Ascending aorta (tissue), 2 donors: ENCODE results near the gene ANKRD13A. TPM values are rescaled to one million over a fixed set of nuclear protein-coding genes. Genes with fewer than 3 reads are reported as not detected.
A peak's percentile ranks its signal among the peaks of the same experiment; 100 is the strongest.
"Not testable (repeated sequence)": the region's sequence is repeated elsewhere in the genome, so short reads cannot be mapped to it uniquely, and the experiment has no call there.

Experiments used
- DNase-seq, 2 donors: peaks; one replicate each; pipeline ENCODE4 v3.0.0-alpha.2; 2019; ENCODE audit warnings: low spot score in 2 of 2
- H3K27ac ChIP-seq, 2 donors: fragments of 200-600 bp; sonication (generic); one replicate each; pipeline ENCODE4 v1.5.1; 2016 to 2017; ENCODE audit warnings: mild to moderate bottlenecking in 1 of 2
- H3K27me3 ChIP-seq: fragments of 200-600 bp; sonication (generic); one replicate; pipeline ENCODE4 v1.5.1; 2017
- H3K36me3 ChIP-seq, 2 donors: fragments of 200-600 bp; sonication (generic); one replicate each; pipeline ENCODE4 v1.5.1; 2016
- H3K4me1 ChIP-seq, 2 donors: fragments of 200-600 bp; sonication (generic); one replicate each; pipeline ENCODE4 v1.5.1; 2016 to 2017; ENCODE audit warnings: mild to moderate bottlenecking in 1 of 2
- H3K4me3 ChIP-seq, 2 donors: fragments of 200-600 bp; sonication (generic); one replicate each; pipeline ENCODE4 v1.5.1; 2016 to 2017; ENCODE audit warnings: mild to moderate bottlenecking in 1 of 2
- H3K9me3 ChIP-seq, 2 donors: fragments of 200-600 bp; sonication (generic); one replicate each; pipeline ENCODE4 v1.5.1; 2016
- intact Hi-C: fragments of 100-400 bp; cut with DNase I; formaldehyde crosslinking; loops from one replicate; pipeline ENCODE4 v1.15.1; 2023
- total RNA-seq: library from RNA; depleted of rRNA; stranded (reverse); fragments of >200 nt; gene quantifications from one replicate; pipeline ENCODE4 v1.1.0, GENCODE V29; 2016
- TF ChIP-seq, protein P1 (sequence below), 3 experiments: fragments of 200-600 bp in 2 of 3; fragments of 450-650 bp in 1 of 3; sonication (generic) in 2 of 3; IDR thresholded peaks; one replicate each; pipeline ENCODE4 v1.5.1; 2016 to 2019; ENCODE audit warnings: antibody characterized with exemption in 3 of 3, mild to moderate bottlenecking in 1 of 3, moderate library complexity in 1 of 3

The ANKRD13A gene
- total RNA-seq, 1 donor from 2014 or later = 199 TPM

DNA sequence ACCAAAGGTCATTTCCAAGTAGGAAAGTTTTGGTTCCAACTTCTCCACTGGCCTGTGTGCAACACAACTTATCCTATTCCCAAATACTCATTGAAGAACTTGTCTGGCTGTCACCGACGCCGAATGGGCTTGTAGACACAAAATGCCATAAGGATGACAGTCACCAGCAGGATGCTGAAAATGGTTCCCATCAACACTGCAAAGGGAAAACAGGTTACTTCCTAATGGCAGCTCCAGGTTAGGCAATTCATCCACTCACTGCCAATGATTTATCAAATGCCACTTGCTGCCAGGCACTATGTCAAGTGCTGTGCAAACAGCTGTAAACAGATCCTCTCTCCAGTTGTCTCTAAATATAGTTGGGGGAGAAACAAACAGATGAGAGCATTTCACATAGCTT is 43.0 kb downstream of the ANKRD13A start:
- H3K4me3 ChIP-seq = no peak overlapping the region
- intact Hi-C loops = loop anchor here (5.0 kb wide), 1 partner anchor 1555 kb away; the partner anchor contains the start of gene ATXN2
- TF ChIP-seq, protein P1, sequence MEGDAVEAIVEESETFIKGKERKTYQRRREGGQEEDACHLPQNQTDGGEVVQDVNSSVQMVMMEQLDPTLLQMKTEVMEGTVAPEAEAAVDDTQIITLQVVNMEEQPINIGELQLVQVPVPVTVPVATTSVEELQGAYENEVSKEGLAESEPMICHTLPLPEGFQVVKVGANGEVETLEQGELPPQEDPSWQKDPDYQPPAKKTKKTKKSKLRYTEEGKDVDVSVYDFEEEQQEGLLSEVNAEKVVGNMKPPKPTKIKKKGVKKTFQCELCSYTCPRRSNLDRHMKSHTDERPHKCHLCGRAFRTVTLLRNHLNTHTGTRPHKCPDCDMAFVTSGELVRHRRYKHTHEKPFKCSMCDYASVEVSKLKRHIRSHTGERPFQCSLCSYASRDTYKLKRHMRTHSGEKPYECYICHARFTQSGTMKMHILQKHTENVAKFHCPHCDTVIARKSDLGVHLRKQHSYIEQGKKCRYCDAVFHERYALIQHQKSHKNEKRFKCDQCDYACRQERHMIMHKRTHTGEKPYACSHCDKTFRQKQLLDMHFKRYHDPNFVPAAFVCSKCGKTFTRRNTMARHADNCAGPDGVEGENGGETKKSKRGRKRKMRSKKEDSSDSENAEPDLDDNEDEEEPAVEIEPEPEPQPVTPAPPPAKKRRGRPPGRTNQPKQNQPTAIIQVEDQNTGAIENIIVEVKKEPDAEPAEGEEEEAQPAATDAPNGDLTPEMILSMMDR (IDR thresholded peaks at IDR 0.05) = no peak
- H3K4me1 ChIP-seq = peaks cover 6 to 20% of the 10 kb centered on the region in 2 donors
- H3K27ac ChIP-seq = peak overlapping the region in 1 of 2 donors; percentile 41
- no peaks in the 10 kb centered on the region for H3K9me3 ChIP-seq
- no peak for DNase-seq
- no peaks in the 10 kb centered on the region for H3K27me3 ChIP-seq
- peaks cover 0 to 21% of the 10 kb centered on the region in 2 donors for H3K36me3 ChIP-seq

DNA sequence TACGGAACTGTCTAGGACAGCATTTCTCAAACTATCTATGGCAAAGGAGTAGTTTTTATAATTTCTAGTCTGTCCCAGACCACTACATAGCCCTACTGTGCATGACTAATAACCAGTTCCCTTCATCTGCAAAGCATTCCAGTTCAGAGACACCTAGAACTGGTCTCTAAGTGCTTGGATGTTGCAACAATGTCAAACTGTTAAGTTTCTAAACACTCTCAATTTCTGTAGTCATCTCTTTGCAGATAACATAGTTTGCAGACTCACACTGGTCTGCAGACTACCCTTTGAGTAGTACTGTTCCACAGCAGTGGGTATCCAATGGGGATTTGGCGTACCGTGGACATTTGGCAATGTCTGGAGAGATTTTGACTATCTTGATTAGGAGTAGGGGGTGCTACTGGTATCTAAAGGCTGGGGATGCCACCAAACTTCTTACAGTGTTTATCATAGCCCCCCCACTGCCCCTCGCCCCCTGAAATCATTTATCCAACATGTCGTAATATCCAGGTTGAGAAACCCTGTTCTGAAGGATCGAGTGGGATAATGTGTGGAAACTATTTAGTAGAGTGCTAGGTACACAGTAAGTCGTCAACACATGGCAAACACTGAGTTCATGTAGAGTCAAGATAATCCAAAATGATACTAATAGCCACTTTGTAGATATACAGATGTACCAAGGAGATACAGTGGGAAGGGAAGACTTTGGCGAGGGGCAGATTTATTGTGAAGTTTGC is 47.4 kb downstream of the ANKRD13A start:
- Histone ChIP-seq H3K36me3 (peaks cover 0 to 9% of the 10 kb centered on the region in 2 donors), H3K9me3 (no peaks in the 10 kb centered on the region), H3K4me3 (peak overlapping the region in 1 of 2 donors; percentile 99), H3K27ac (no peak overlapping the region), H3K27me3 (no peaks in the 10 kb centered on the region), H3K4me1 (peaks cover 0 to 16% of the 10 kb centered on the region in 2 donors)
- DNase-seq = no peak
- intact Hi-C loops = no loop called here
- TF ChIP-seq, protein P1 (IDR thresholded peaks at IDR 0.05) = no peak

DNA sequence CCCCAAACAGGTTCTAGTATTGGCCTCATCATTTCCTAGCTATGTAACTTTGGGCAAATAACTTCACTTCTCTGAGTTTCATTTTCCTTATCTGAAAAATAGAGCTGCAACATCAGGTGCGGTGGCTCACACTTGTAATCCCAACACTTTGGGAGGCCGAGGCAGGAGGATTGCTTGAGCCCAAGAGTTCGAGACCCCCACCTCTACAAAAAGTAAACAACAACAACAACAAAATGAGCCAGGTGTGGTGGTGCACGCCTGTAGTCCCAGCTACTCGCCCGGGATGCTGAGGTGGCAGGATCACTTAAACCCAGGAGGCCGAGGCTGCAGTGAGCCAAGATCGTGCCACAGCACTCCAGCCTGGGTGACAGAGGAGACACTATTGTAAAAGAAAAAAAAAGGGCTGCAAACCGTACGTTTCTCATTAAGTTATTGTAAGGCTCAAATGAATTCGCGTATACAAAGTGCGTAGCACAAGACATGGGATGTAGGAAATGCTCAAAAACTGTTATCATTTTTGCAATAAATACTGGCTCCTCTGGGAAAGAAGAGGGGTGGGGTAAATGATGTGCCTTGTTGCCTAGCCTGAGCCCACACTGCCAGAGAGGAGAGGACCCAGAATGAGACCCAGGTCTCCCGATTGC is 48.2 kb downstream of the ANKRD13A start:
- intact Hi-C loops = no loop called here
- DNase-seq = no peak
- no peaks in the 10 kb centered on the region for H3K9me3 ChIP-seq
- no peaks in the 10 kb centered on the region for H3K27me3 ChIP-seq
- H3K4me1 ChIP-seq = peaks cover 0 to 16% of the 10 kb centered on the region in 2 donors
- TF ChIP-seq, protein P1 (IDR thresholded peaks at IDR 0.05) = no peak
- peak overlapping the region; percentile 77 to 99 for H3K4me3 ChIP-seq
- peak overlapping the region in 1 of 2 donors; percentile 77 for H3K27ac ChIP-seq
- peaks cover 0 to under 1% of the 10 kb centered on the region in 2 donors for H3K36me3 ChIP-seq

DNA sequence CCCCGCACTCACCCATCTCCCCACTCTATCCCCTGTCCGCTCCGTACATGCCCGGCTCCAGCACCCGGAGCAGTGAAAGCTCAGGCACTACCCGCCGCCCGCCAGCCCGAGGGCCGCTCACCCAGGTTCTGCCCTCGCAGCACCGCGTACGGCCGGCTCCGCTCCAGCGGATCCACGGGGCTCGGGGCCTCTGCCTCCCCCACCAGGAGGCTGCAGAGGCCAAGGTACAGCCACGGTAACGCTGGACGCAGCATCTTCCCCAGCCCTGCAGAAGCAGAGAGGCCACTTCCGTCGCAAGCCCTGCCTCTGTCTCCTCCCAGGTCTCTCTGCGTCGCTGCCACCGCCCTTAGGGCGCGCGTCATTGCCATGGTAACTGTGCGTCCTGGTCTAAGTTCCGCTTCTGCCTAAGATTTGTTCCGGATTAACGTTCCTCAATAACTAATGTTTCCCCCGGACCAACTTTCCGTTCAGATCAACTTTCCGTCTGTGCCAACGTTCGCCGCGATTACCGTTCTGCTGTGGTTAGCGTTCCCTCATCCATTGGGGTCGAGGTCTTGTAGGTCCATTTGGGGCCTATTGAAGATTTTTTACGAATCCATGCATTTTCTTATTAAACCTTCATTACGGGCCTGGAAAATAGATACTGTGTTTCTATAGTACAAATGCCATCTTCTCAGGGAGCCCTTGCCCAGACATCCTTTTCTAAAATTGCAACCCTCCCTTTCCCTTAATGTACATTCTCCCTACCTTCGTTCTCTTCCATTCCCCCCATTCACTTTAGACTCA is 49.2 kb downstream of the ANKRD13A start, which contains the start of gene C12orf76:
TSS of gene C12orf76 (minus strand) at position 281 of the 786 bp plus-strand sequence. CDS start at position 254, 27 bp downstream.
- TF ChIP-seq, protein P1 (IDR thresholded peaks at IDR 0.05) = no peak
- intact Hi-C loops = loop anchor here (2.0 kb wide), 1 partner anchor 50 kb away; the partner anchor contains the start of gene ANKRD13A

DNA sequence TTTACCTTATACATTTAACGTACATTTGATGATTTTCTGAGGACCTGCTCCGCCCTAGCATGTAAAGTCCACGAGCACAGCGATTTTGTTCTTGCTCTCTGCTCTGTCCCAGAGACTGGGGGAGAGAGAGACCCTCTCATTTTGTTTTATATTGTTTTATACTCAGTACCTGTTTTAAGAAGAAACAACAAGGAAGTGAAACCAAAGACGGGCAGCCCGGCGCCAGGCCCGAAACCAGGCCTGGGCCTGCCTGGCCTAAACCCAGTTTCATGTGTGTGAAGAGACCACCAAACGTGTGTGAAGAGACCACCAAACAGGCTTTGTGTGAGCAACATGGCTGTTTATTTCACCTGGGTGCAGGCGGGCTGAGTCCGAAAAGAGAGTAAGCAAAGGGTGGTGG is 49.8 kb downstream of the ANKRD13A start:
- Histone ChIP-seq H3K4me3 (peak overlapping the region; percentile 77 to 99), H3K27ac (peak overlapping the region; percentile 18 to 77), H3K4me1 (peaks cover 0 to 12% of the 10 kb centered on the region in 2 donors)
- not testable (repeated sequence) for DNase-seq, H3K36me3 ChIP-seq, H3K27me3 ChIP-seq, H3K9me3 ChIP-seq
- intact Hi-C loops = loop anchor here (2.0 kb wide), 1 partner anchor 50 kb away; the partner anchor contains the start of gene ANKRD13A

More for the DNA sequence above, 49.2 kb downstream of the ANKRD13A start, which contains the start of gene C12orf76:
- H3K27ac ChIP-seq = peak within 1 kb of the TSS; percentile 51 to 77
- H3K27me3 ChIP-seq = no peaks in the 10 kb centered on the region
- DNase-seq = peak; percentile 79 to 96
- H3K9me3 ChIP-seq = no peaks in the 10 kb centered on the region
- H3K36me3 ChIP-seq = no peaks in the 10 kb centered on the region
- peaks cover 0 to 13% of the 10 kb centered on the region in 2 donors for H3K4me1 ChIP-seq
- peak within 1 kb of the TSS; percentile 77 to 99 for H3K4me3 ChIP-seq

DNA sequence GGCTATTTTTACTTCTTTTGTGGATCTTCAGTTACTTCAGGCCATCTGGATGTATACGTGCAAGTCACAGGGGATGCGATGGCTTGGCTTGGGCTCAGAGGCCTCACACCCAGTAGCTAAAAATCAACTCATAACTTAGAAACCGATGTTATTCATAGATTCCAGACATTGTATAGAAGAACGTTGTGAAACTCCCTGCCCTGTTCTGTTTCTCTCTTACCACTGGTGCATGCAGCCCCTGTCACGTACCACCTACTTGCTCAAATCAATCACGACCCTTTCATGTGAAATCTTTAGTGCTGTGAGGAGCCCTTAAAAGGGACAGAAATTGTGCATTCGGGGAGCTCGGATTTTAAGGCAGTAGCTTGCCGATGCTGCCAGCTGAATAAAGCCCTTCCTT is 50.4 kb downstream of the ANKRD13A start:
- intact Hi-C loops = loop anchor here (2.0 kb wide), 1 partner anchor 51 kb away; the partner anchor contains the start of gene ANKRD13A
- DNase-seq, H3K9me3 ChIP-seq, H3K27ac ChIP-seq, H3K36me3 ChIP-seq, H3K4me3 ChIP-seq, H3K27me3 ChIP-seq: not testable (repeated sequence)
- peaks cover 0 to 12% of the 10 kb centered on the region in 2 donors for H3K4me1 ChIP-seq
